CD4-positive, alpha-beta memory T cell (primary cell): ENCODE measurements around the gene ADNP. TPM values are rescaled to one million over a fixed set of nuclear protein-coding genes. Genes with fewer than 3 reads are reported as not detected.

Experiments
- CTCF ChIA-PET: fragments of 350-600 bp; sonication (Branson Sonifier 250); formaldehyde crosslinking; loops from one replicate; lab custom pipeline; 2021; ENCODE audit warnings: inconsistent platforms; ENCODE audit not compliant: partially characterized antibody; lab: Charles Lee
- POLR2A ChIA-PET: fragments of 350-600 bp; sonication (Branson Sonifier 250); formaldehyde crosslinking; loops from one replicate; lab custom pipeline; 2021; ENCODE audit not compliant: partially characterized antibody; lab: Charles Lee
- DNase-seq, 5 donors: peaks; one replicate each; pipeline versions ENCODE4 v3.0.0 to v3.0.0-alpha.2; 2020 to 2022; ENCODE audit warnings: mixed read lengths in 1 of 5
- H3K27ac ChIP-seq: one replicate; pipeline ENCODE4 v1.7.0; 2013; ENCODE audit warnings: low read depth, low read length
- H3K27me3 ChIP-seq: 2 replicates; pipeline ENCODE4 v1.7.0; 2013; ENCODE audit warnings: mild to moderate bottlenecking, low read length, moderate library complexity; ENCODE audit not compliant: insufficient read depth
- H3K36me3 ChIP-seq: 2 replicates; pipeline ENCODE4 v1.7.0; 2013; ENCODE audit warnings: mild to moderate bottlenecking, low read length, moderate library complexity; ENCODE audit not compliant: insufficient read depth
- H3K4me1 ChIP-seq: 2 replicates; pipeline ENCODE4 v1.7.0; 2013; ENCODE audit warnings: mild to moderate bottlenecking, low read length, moderate library complexity; ENCODE audit not compliant: insufficient read depth
- H3K4me3 ChIP-seq, 2 donors: one replicate each; pipeline ENCODE4 v1.7.0; 2013; ENCODE audit warnings: low read length in 2 of 2, mild to moderate bottlenecking in 1 of 2
- H3K9me3 ChIP-seq, 2 donors: one replicate each; pipeline ENCODE4 v1.7.0; 2013; ENCODE audit warnings: low read length in 2 of 2, control low read depth in 1 of 2; ENCODE audit not compliant: control insufficient read depth in 1 of 2
- H3K27ac Mint-ChIP-seq, 7 donors: one replicate each; pipeline ENCODE4 v1.8.0; 2020 to 2021; ENCODE audit warnings: mixed read lengths in 7 of 7, mild to moderate bottlenecking in 6 of 7, inconsistent platforms in 3 of 7, moderate library complexity in 3 of 7
- H3K27me3 Mint-ChIP-seq, 2 donors: one replicate each; pipeline ENCODE4 v1.8.0; 2020 to 2021; ENCODE audit warnings: mixed read lengths in 2 of 2
- H3K36me3 Mint-ChIP-seq, 2 donors: one replicate each; pipeline ENCODE4 v1.8.0; 2020 to 2021; ENCODE audit warnings: mixed read lengths in 2 of 2, inconsistent platforms in 1 of 2, mild to moderate bottlenecking in 1 of 2
- H3K4me1 Mint-ChIP-seq, 4 donors: one replicate each; pipeline ENCODE4 v1.8.0; 2020 to 2021; ENCODE audit warnings: mixed read lengths in 4 of 4, mild to moderate bottlenecking in 1 of 4
- H3K4me3 Mint-ChIP-seq, 8 donors: one replicate each; pipeline ENCODE4 v1.8.0; 2020 to 2021; ENCODE audit warnings: mixed read lengths in 8 of 8, mild to moderate bottlenecking in 7 of 8, moderate library complexity in 6 of 8, inconsistent platforms in 3 of 8
- H3K9me3 Mint-ChIP-seq, 8 donors: one replicate each; pipeline ENCODE4 v1.8.0; 2020 to 2021; ENCODE audit warnings: mixed read lengths in 8 of 8, mild to moderate bottlenecking in 5 of 8, inconsistent platforms in 3 of 8, moderate library complexity in 1 of 8
- intact Hi-C: fragments of 100-400 bp; cut with micrococcal nuclease; formaldehyde crosslinking; loops from one replicate; pipeline ENCODE4 v1.15.1; 2023
- polyA plus RNA-seq, 2 donors: library from polyadenylated mRNA; unstranded; fragments of 300-500 nt; fragmentation: Illumina TruSeq; gene quantifications; one replicate each; pipeline ENCODE4 v1.2.3, GENCODE V29; 2021
- total RNA-seq, 2 experiments: library from RNA; stranded (reverse); gene quantifications; one replicate each; pipeline ENCODE4 v1.2.3, GENCODE V29; 2021

Gene ADNP
- total and polyA plus RNA-seq, 4 experiments from 2014 or later, result 1.9 to 65.6 (median 38.2) TPM

GRCh38 chr20:50862546-50862945 is 68.7 kb downstream of the ADNP start:
- Histone ChIP-seq H3K4me3 (no peak overlapping the region), H3K4me1 (no peaks in the 10 kb centered on the region), H3K27me3 (no peaks in the 10 kb centered on the region), H3K9me3 (no peaks in the 10 kb centered on the region), H3K36me3 (no peaks in the 10 kb centered on the region), H3K27ac (no peak overlapping the region)
- H3K4me1 Mint-ChIP-seq, result no peaks in the 10 kb centered on the region
- DNase-seq, result no peak
- ChIA-PET CTCF (interaction anchor here (0.7 kb wide), 1 partner anchor 72 kb away, joined by 3 read pairs; no protein-coding TSS in a partner anchor), POLR2A (interaction anchor here (1.7 kb wide), 1 partner anchor 14 kb away, joined by 3 read pairs; no protein-coding TSS in a partner anchor)
- no peaks in the 10 kb centered on the region for H3K27me3 Mint-ChIP-seq
- no peak overlapping the region for H3K4me3 Mint-ChIP-seq
- no peak overlapping the region for H3K27ac Mint-ChIP-seq
- no peaks in the 10 kb centered on the region for H3K36me3 Mint-ChIP-seq
- intact Hi-C loops, result no loop called here
- no peaks in the 10 kb centered on the region for H3K9me3 Mint-ChIP-seq

DNA sequence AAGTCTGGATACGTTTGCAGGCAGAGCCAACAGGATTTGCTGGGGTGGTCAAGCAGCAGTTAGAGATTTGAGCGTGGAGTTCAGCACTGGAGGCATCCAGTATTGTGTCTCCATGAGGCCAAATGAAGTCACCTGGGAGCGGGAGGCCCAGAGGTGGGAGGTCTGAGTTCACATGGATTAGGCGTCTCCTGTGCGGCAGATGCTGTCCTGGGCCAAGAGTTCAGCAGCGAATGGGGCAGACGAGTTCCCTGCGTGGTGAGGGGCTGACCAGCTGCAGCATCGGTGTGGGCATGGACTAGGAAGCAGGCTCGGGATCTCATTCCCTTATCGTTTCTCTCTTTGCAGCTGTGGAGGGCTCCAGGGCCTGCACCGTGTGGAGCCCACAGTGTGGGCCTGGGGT is 70.2 kb downstream of the ADNP start:
- H3K4me1 Mint-ChIP-seq, result no peaks in the 10 kb centered on the region
- H3K4me3 ChIP-seq, result no peak overlapping the region
- H3K27me3 ChIP-seq, result no peaks in the 10 kb centered on the region
- H3K27me3 Mint-ChIP-seq, result no peaks in the 10 kb centered on the region
- DNase-seq, result no peak
- no peaks in the 10 kb centered on the region for H3K9me3 Mint-ChIP-seq
- no peak overlapping the region for H3K4me3 Mint-ChIP-seq
- H3K27ac Mint-ChIP-seq, result peak overlapping the region in 2 of 7 donors; percentile 55 to 75
- intact Hi-C loops, result no loop called here
- no peaks in the 10 kb centered on the region for H3K9me3 ChIP-seq
- no peaks in the 10 kb centered on the region for H3K36me3 ChIP-seq
- H3K36me3 Mint-ChIP-seq, result no peaks in the 10 kb centered on the region
- ChIA-PET CTCF (no interaction called here), POLR2A (no interaction called here)
- H3K4me1 ChIP-seq, result no peaks in the 10 kb centered on the region
- no peak overlapping the region for H3K27ac ChIP-seq

DNA sequence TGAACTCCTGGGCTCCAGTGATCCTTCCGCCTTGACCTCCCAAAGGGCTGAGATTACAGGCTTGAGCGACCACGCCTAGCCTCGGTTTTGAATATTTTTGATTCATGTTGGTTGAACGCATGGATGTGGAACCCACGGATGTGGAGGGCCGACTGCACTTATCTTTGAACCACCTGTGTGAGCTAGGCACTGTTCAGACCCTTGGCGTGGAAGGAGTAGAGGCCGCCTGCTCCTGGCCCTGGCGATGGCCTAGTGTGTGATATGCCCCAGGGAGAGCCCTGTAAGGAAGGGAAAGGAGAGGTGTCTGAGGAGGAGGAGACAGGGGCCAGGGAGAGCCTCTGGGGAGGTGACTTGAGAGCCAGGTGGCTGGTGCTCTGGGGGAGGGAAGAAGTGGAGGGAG is 72.1 kb downstream of the ADNP start:
- Histone ChIP-seq H3K9me3 (no peaks in the 10 kb centered on the region), H3K4me3 (no peak overlapping the region), H3K27ac (no peak overlapping the region), H3K36me3 (no peaks in the 10 kb centered on the region), H3K4me1 (no peaks in the 10 kb centered on the region), H3K27me3 (no peaks in the 10 kb centered on the region)
- Mint-ChIP-seq H3K9me3 (peaks cover 0 to 2% (median 0%) of the 10 kb centered on the region in 8 donors), H3K27me3 (no peaks in the 10 kb centered on the region), H3K4me1 (peaks cover 0 to 2% (median under 1%) of the 10 kb centered on the region in 4 donors), H3K4me3 (no peak overlapping the region), H3K36me3 (no peaks in the 10 kb centered on the region), H3K27ac (no peak overlapping the region)
- DNase-seq, result no peak
- ChIA-PET CTCF (interaction anchor here (1.4 kb wide), 1 partner anchor 65 kb away, joined by 4 read pairs; no protein-coding TSS in a partner anchor), POLR2A (interaction anchor here (0.6 kb wide), 1 partner anchor 375 kb away, joined by 3 read pairs; no protein-coding TSS in a partner anchor)
- intact Hi-C loops, result no loop called here

- H3K4me3 Mint-ChIP-seq, result no peak overlapping the region
- no peak overlapping the region for H3K27ac ChIP-seq
- no peak overlapping the region for H3K27ac Mint-ChIP-seq
- no peaks in the 10 kb centered on the region for H3K36me3 ChIP-seq
- ChIA-PET CTCF (interaction anchor here (1.4 kb wide), 1 partner anchor 65 kb away, joined by 4 read pairs; no protein-coding TSS in a partner anchor), POLR2A (interaction anchor here (0.6 kb wide), 1 partner anchor 375 kb away, joined by 3 read pairs; no protein-coding TSS in a partner anchor)
- H3K4me3 ChIP-seq, result no peak overlapping the region
- DNase-seq, result no peak
- H3K27me3 ChIP-seq, result no peaks in the 10 kb centered on the region
- peaks cover 0 to 2% (median 0%) of the 10 kb centered on the region in 8 donors for H3K9me3 Mint-ChIP-seq
- intact Hi-C loops, result no loop called here
- H3K4me1 Mint-ChIP-seq, result peaks cover 0 to 2% (median under 1%) of the 10 kb centered on the region in 4 donors
- no peaks in the 10 kb centered on the region for H3K4me1 ChIP-seq
- H3K36me3 Mint-ChIP-seq, result no peaks in the 10 kb centered on the region
- no peaks in the 10 kb centered on the region for H3K27me3 Mint-ChIP-seq
- H3K9me3 ChIP-seq, result no peaks in the 10 kb centered on the region
Measured at GRCh38 chr20:50858525-50858924, 72.7 kb downstream of the ADNP start.

- DNase-seq, result no peak
- Histone ChIP-seq H3K36me3 (no peaks in the 10 kb centered on the region), H3K4me3 (no peak overlapping the region), H3K27me3 (no peaks in the 10 kb centered on the region), H3K27ac (no peak overlapping the region), H3K9me3 (no peaks in the 10 kb centered on the region), H3K4me1 (no peaks in the 10 kb centered on the region)
- Mint-ChIP-seq H3K27me3 (no peaks in the 10 kb centered on the region), H3K9me3 (peaks cover 0 to 2% (median 0%) of the 10 kb centered on the region in 8 donors), H3K4me3 (no peak overlapping the region), H3K36me3 (no peaks in the 10 kb centered on the region), H3K4me1 (peaks cover 0 to 2% (median under 1%) of the 10 kb centered on the region in 4 donors), H3K27ac (no peak overlapping the region)
- intact Hi-C loops, result no loop called here
- CTCF ChIA-PET, result no interaction called here
- POLR2A ChIA-PET, result interaction anchor here (0.8 kb wide), 1 partner anchor 63 kb away, joined by 3 read pairs; the partner anchor contains the start of gene BCAS4
Measured at GRCh38 chr20:50857348-50857747, 73.9 kb downstream of the ADNP start.

GRCh38 chr20:50856475-50857041 is 74.7 kb downstream of the ADNP start:
- Histone ChIP-seq H3K27me3 (no peaks in the 10 kb centered on the region), H3K4me1 (no peaks in the 10 kb centered on the region), H3K27ac (no peak overlapping the region), H3K9me3 (no peaks in the 10 kb centered on the region), H3K36me3 (no peaks in the 10 kb centered on the region), H3K4me3 (no peak overlapping the region)
- H3K27ac Mint-ChIP-seq, result no peak overlapping the region
- H3K36me3 Mint-ChIP-seq, result no peaks in the 10 kb centered on the region
- H3K27me3 Mint-ChIP-seq, result no peaks in the 10 kb centered on the region
- H3K4me3 Mint-ChIP-seq, result no peak overlapping the region
- H3K4me1 Mint-ChIP-seq, result peaks cover 0 to 2% (median under 1%) of the 10 kb centered on the region in 4 donors
- DNase-seq, result no peak
- CTCF ChIA-PET, result no interaction called here
- peaks cover 0 to 2% (median 0%) of the 10 kb centered on the region in 8 donors for H3K9me3 Mint-ChIP-seq
- intact Hi-C loops, result no loop called here
- POLR2A ChIA-PET, result interaction anchor here (0.8 kb wide), 1 partner anchor 62 kb away, joined by 3 read pairs; the partner anchor contains the start of gene BCAS4

DNA sequence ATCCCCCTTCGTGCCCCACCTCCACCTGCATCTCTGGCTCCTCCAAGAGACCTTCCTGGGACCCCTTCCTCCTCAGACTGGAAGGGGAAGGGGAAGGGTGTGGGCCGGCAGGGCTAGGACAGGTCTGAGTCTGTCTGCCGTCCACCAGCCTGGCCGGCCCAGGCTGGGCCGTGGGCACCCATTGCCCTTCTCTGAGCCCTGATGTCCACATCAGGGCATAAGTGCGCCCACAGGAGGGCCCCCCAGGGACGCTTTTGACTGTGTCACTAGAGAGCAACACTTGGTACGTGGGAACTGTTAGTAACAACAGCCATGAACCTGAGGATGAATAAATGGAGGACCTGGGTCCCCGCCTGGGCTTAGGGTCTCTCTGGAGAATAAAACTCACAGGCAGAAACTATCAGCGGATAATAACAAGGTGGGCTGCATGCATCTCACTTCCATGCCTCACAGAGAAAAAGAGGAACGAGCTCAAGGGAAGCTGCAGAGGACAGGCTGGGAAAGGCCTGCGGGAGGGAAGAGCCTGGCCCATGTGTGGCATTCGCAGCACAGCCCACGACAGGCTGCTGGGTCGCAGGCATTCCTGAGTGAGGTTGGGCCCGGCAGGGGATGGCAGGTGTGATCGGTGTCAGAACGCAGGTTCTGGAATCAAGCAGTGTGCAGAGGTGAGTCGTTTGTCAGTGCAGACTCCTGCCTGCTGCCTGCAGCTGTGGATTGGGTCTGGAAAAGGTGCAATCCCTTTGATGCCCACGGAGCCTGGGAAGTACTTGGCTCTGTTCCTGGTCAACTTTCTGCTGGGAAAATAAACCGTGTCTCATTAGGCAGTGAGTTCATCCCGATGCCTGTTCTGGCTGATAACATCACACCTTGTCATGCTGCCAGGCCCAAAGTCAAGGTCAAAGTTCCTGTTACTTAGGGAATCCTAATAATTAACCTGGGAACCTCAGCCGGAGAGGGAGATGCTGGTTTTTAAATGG is 75.5 kb downstream of the ADNP start:
- POLR2A ChIA-PET, result no interaction called here
- Histone ChIP-seq H3K4me1 (no peaks in the 10 kb centered on the region), H3K36me3 (no peaks in the 10 kb centered on the region), H3K27me3 (no peaks in the 10 kb centered on the region), H3K9me3 (no peaks in the 10 kb centered on the region), H3K4me3 (no peak overlapping the region), H3K27ac (no peak overlapping the region)
- no peak for DNase-seq
- H3K9me3 Mint-ChIP-seq, result peaks cover 0 to 2% (median 0%) of the 10 kb centered on the region in 8 donors
- no peak overlapping the region for H3K27ac Mint-ChIP-seq
- CTCF ChIA-PET, result no interaction called here
- no peaks in the 10 kb centered on the region for H3K36me3 Mint-ChIP-seq
- H3K4me3 Mint-ChIP-seq, result no peak overlapping the region
- no peaks in the 10 kb centered on the region for H3K27me3 Mint-ChIP-seq
- H3K4me1 Mint-ChIP-seq, result peaks cover 0 to 2% (median under 1%) of the 10 kb centered on the region in 4 donors
- intact Hi-C loops, result no loop called here
